T-cell (primary cell): ENCODE measurements around the gene XBP1. TPM values are rescaled to one million over a fixed set of nuclear protein-coding genes. Genes with fewer than 3 reads are reported as not detected.

Experiments
- ATAC-seq, 4 experiments: fragments of 200-7000 bp in 3 of 4; fragments of 150-1000 bp in 1 of 4; cut with Tn5 transposase; replicated peaks in 1 of 4; 1 replicate in 3 of 4; 2 replicates in 1 of 4; pipeline ENCODE4 v1.10.0; 2021; ENCODE audit warnings: moderate library complexity in 3 of 4, mild to moderate bottlenecking in 2 of 4, moderate number of reproducible peaks in 1 of 4
- CTCF ChIA-PET, 2 donors: fragments of 300-600 bp; sonication (Branson Sonifier 250); formaldehyde crosslinking; loops; one replicate each; lab custom pipeline; 2022; ENCODE audit warnings: antibody characterized with exemption in 2 of 2; lab: Charles Lee
- POLR2A ChIA-PET, 2 donors: fragments of 300-600 bp; sonication (Branson Sonifier 250); formaldehyde crosslinking; loops; one replicate each; lab custom pipeline; 2022; ENCODE audit warnings: antibody characterized with exemption in 2 of 2; lab: Charles Lee
- DNase-seq, 35 experiments: peaks; one replicate each; pipeline versions ENCODE4 v3.0.0 to v3.0.0-alpha.2; 2013 to 2023
- H3K27ac ChIP-seq: one replicate; pipeline ENCODE4 v1.5.1; 2013; ENCODE audit warnings: low read length
- H3K27me3 ChIP-seq, 2 experiments: replicated peaks in 1 of 2; 1 replicate in 1 of 2; 2 replicates in 1 of 2; pipeline versions ENCODE4 v1.6.1 to v1.7.0; 2013; ENCODE audit warnings: low read length in 1 of 2, mixed read lengths in 1 of 2; ENCODE audit not compliant: control insufficient read depth in 2 of 2, insufficient read depth in 2 of 2; ENCODE audit errors: extremely low read depth in 1 of 2
- H3K36me3 ChIP-seq, 2 donors: 1 replicate in 1 of 2; 2 replicates in 1 of 2; pipeline versions ENCODE4 v1.6.1 to v1.7.0; 2013; ENCODE audit warnings: low read length in 1 of 2; ENCODE audit not compliant: control insufficient read depth in 2 of 2, insufficient read depth in 1 of 2; ENCODE audit errors: extremely low read depth in 1 of 2
- H3K4me1 ChIP-seq, 2 experiments: 1 replicate in 1 of 2; 2 replicates in 1 of 2; pipeline versions ENCODE4 v1.6.1 to v1.7.0; 2013; ENCODE audit warnings: low read length in 2 of 2, mixed read lengths in 1 of 2; ENCODE audit not compliant: insufficient read depth in 2 of 2, control insufficient read depth in 1 of 2; ENCODE audit errors: extremely low read depth in 1 of 2
- H3K4me3 ChIP-seq, 2 donors: 1 replicate in 1 of 2; 2 replicates in 1 of 2; pipeline versions ENCODE4 v1.5.1 to v1.7.0; 2013; ENCODE audit warnings: mild to moderate bottlenecking in 2 of 2, low read length in 1 of 2, moderate library complexity in 1 of 2; ENCODE audit not compliant: control insufficient read depth in 1 of 2; ENCODE audit errors: extremely low read depth in 1 of 2
- H3K9me3 ChIP-seq: 2 replicates; pipeline ENCODE4 v1.7.0; 2013
- H3K27ac Mint-ChIP-seq, 2 donors: one replicate each; pipeline ENCODE4 v1.8.0; 2020 to 2021; ENCODE audit warnings: mild to moderate bottlenecking in 2 of 2, mixed read lengths in 2 of 2
- H3K27me3 Mint-ChIP-seq, 2 donors: one replicate each; pipeline ENCODE4 v1.8.0; 2021 to 2022; ENCODE audit warnings: mixed read lengths in 2 of 2
- H3K36me3 Mint-ChIP-seq: one replicate; pipeline ENCODE4 v1.8.0; 2021; ENCODE audit warnings: mixed read lengths
- H3K4me1 Mint-ChIP-seq, 3 donors: one replicate each; pipeline ENCODE4 v1.8.0; 2020 to 2022; ENCODE audit warnings: mixed read lengths in 3 of 3, mild to moderate bottlenecking in 1 of 3
- H3K4me3 Mint-ChIP-seq, 3 donors: one replicate each; pipeline ENCODE4 v1.8.0; 2020 to 2022; ENCODE audit warnings: mild to moderate bottlenecking in 3 of 3, mixed read lengths in 3 of 3, moderate library complexity in 3 of 3
- H3K9me3 Mint-ChIP-seq, 3 donors: one replicate each; pipeline ENCODE4 v1.8.0; 2020 to 2022; ENCODE audit warnings: mixed read lengths in 3 of 3
- WGBS: methylation state at CpG from one replicate; pipeline ENCODE4 v1.1.5; 2013; ENCODE audit warnings: missing lambda C conversion rate; ENCODE audit not compliant: insufficient coverage; 5-methylcytosine and 5-hydroxymethylcytosine counted together
- total RNA-seq, 35 experiments: library from RNA in 6 of 35; stranded (reverse) in 6 of 35; fragments of 120-200 nt in 1 of 35; gene quantifications; one replicate each; pipeline versions ENCODE4 v1.2.1 to v1.2.4 and lab custom pipeline; 2013 to 2026

XBP1 gene
- total RNA-seq, 5 donors from 2014 or later (not counting 1 experiment from before 2014, with no cell fraction given): 132 to 205 (median 140) TPM

- peaks cover 0 to 14% of the 10 kb centered on the region in 2 experiments for H3K4me1 ChIP-seq
- Mint-ChIP-seq H3K36me3 (peaks cover 26% of the 10 kb centered on the region), H3K9me3 (no peaks in the 10 kb centered on the region), H3K27ac (no peak overlapping the region), H3K4me3 (no peak overlapping the region), H3K27me3 (no peaks in the 10 kb centered on the region), H3K4me1 (peaks cover 10 to 11% (median 10%) of the 10 kb centered on the region in 3 donors)
- ATAC-seq (no peak), DNase-seq (no peak)
- H3K27ac ChIP-seq: no peak overlapping the region
- no peaks in the 10 kb centered on the region for H3K9me3 ChIP-seq
- ChIA-PET CTCF (interaction anchor here in 1 of 2 donors (0.9 kb wide), 1 partner anchor 34 kb away, joined by 3 read pairs; no protein-coding TSS in a partner anchor), POLR2A (interaction anchor here (0.6 to 0.7 kb wide), 2 partner anchors 36 to 74 kb away, joined by 10 to 11 read pairs; no protein-coding TSS in a partner anchor)
- H3K27me3 ChIP-seq: no peaks in the 10 kb centered on the region
- H3K4me3 ChIP-seq: no peak overlapping the region
- 100% methylated on average over 1 of the region's 6 CpGs for WGBS
- H3K36me3 ChIP-seq: peaks cover 0 to 16% of the 10 kb centered on the region in 2 donors
Measured at GRCh38 chr22:28750471-28750881, 49.9 kb downstream of the XBP1 start.

Other genes with a start within 250 kb of the XBP1 start
- 1 to 10 TPM; 2.3 to 7.8 (median 3.0) TPM for gene TTC28, start 120.7 kb downstream of the XBP1 start, total RNA-seq
- 1 to 10 TPM; 5.1 to 10.0 (median 7.1) TPM for gene CHEK2, start 58.7 kb downstream of the XBP1 start, total RNA-seq
- 10 to 100 TPM in 3 of 5 donors, 1 to 10 TPM in 2; 6.9 to 11.9 (median 11.5) TPM for gene HSCB, start 58.5 kb downstream of the XBP1 start, total RNA-seq
- gene CCDC117, start 27.9 kb downstream of the XBP1 start, total RNA-seq: 10 to 100 TPM; 14.4 to 22.7 (median 17.4) TPM
- 1 to 10 TPM in 3 of 5 donors, under 1 TPM in 2; 0.70 to 2.1 (median 1.1) TPM for gene ZNRF3, start 83.0 kb upstream of the XBP1 start, total RNA-seq